Measurements from ENCODE around the gene IFI16. TPM values are rescaled to one million over a fixed set of nuclear protein-coding genes. Genes with fewer than 3 reads are reported as not detected.
"Not testable (repeated sequence)": the region's sequence is repeated elsewhere in the genome, so short reads cannot be mapped to it uniquely, and the experiment has no call there.

Gene IFI16
- total and polyA plus RNA-seq, 7 donors: 9.6 to 29.4 (median 14.0) TPM

GRCh38 chr1:159092036-159092760, 82.5 kb downstream of the IFI16 start:
- H3K27ac ChIP-seq: no peak overlapping the region
- 59 to 83% (median 73%) methylated on average over 3 of the region's 3 CpGs for WGBS, 3 donors

GRCh38 chr1:159098596-159098995, 88.9 kb downstream of the IFI16 start:
- Histone ChIP-seq H3K27me3 (ENCODE audit: insufficient read depth in 3 of 3, low read length in 2 of 3) (no peaks in the 10 kb centered on the region), H3K4me1 (no peaks in the 10 kb centered on the region), H3K27ac (no peak overlapping the region), H3K4me3 (no peak overlapping the region), H3K36me3 (ENCODE audit: insufficient read depth in 1 of 2, low read depth in 1 of 2) (no peaks in the 10 kb centered on the region), H3K9me3 (no peaks in the 10 kb centered on the region)
- no peak for TF ChIP-seq CTCF (IDR thresholded peaks at IDR 0.05)
- no peak for ATAC-seq
- no peak for DNase-seq
- intact Hi-C loops (cut with DNase I): no loop called here
- WGBS, 3 donors: 74 to 79% (median 78%) methylated on average over 3 of the region's 3 CpGs

More at GRCh38 chr1:159092036-159092760, 82.5 kb downstream of the IFI16 start:
- Histone ChIP-seq H3K4me3 (no peak overlapping the region), H3K36me3 (ENCODE audit: insufficient read depth in 1 of 2, low read depth in 1 of 2) (no peaks in the 10 kb centered on the region), H3K9me3 (no peaks in the 10 kb centered on the region), H3K27me3 (ENCODE audit: insufficient read depth in 3 of 3, low read length in 2 of 3) (no peaks in the 10 kb centered on the region), H3K4me1 (no peaks in the 10 kb centered on the region)
- no peak for TF ChIP-seq CTCF (IDR thresholded peaks at IDR 0.05)
- no peak for ATAC-seq
- intact Hi-C loops (cut with DNase I): no loop called here
- DNase-seq: no peak

GRCh38 chr1:159100589-159100988, 90.9 kb downstream of the IFI16 start:
- intact Hi-C loops (cut with DNase I): no loop called here
- DNase-seq (no peak), ATAC-seq (no peak)
- 74 to 78% (median 75%) methylated on average over 1 of the region's 1 CpG for WGBS, 3 donors
- TF ChIP-seq CTCF (IDR thresholded peaks at IDR 0.05): no peak
- no peak overlapping the region for H3K27ac ChIP-seq
- H3K27me3 ChIP-seq (ENCODE audit: insufficient read depth in 3 of 3, low read length in 2 of 3): no peaks in the 10 kb centered on the region
- H3K36me3 ChIP-seq (ENCODE audit: insufficient read depth in 1 of 2, low read depth in 1 of 2): no peaks in the 10 kb centered on the region
- H3K4me3 ChIP-seq: no peak overlapping the region
- no peaks in the 10 kb centered on the region for H3K4me1 ChIP-seq
- H3K9me3 ChIP-seq: no peaks in the 10 kb centered on the region

- H3K4me1 ChIP-seq; H3K27me3 ChIP-seq (ENCODE audit: insufficient read depth in 3 of 3, low read length in 2 of 3); intact Hi-C loops (cut with DNase I); H3K27ac ChIP-seq; ATAC-seq; DNase-seq; H3K4me3 ChIP-seq; H3K36me3 ChIP-seq (ENCODE audit: insufficient read depth in 1 of 2, low read depth in 1 of 2); H3K9me3 ChIP-seq: not testable (repeated sequence)
- 71 to 79% (median 71%) methylated on average over 3 of the region's 3 CpGs for WGBS, 3 donors
Observed at GRCh38 chr1:159103021-159103420, 93.3 kb downstream of the IFI16 start.

Other genes with a start within 250 kb of the IFI16 start
- not detected for gene OR6N1, start 237.7 kb upstream of the IFI16 start, total RNA-seq
- gene OR6N1, start 237.7 kb upstream of the IFI16 start, polyA plus RNA-seq: not detected
- gene OR6N2, start 228.7 kb upstream of the IFI16 start, total RNA-seq: not detected
- gene OR6N2, start 228.7 kb upstream of the IFI16 start, polyA plus RNA-seq: not detected
- 1 to 10 TPM; 1.2 to 3.3 (median 1.6) TPM for gene MNDA, start 178.6 kb upstream of the IFI16 start, total RNA-seq
- under 1 TPM; 0.38 to 0.49 (median 0.47) TPM for gene MNDA, start 178.6 kb upstream of the IFI16 start, polyA plus RNA-seq
- gene PYHIN1, start 78.4 kb upstream of the IFI16 start, total RNA-seq: under 1 TPM in 3 of 4 donors, not detected in 1; 0.21 to 0.32 (median 0.22) TPM
- under 1 TPM in 2 of 3 donors, not detected in 1; 0.04 to 0.15 TPM for gene PYHIN1, start 78.4 kb upstream of the IFI16 start, polyA plus RNA-seq
- under 1 TPM in 3 of 4 donors, not detected in 1; 0.38 to 0.52 (median 0.40) TPM for gene AIM2, start 66.9 kb downstream of the IFI16 start, total RNA-seq
- under 1 TPM in 2 of 3 donors, not detected in 1; 0.06 to 0.07 TPM for gene AIM2, start 66.9 kb downstream of the IFI16 start, polyA plus RNA-seq
- 1 to 10 TPM in 2 of 4 donors, under 1 TPM in 2; 0.89 to 2.2 (median 1.1) TPM for gene CADM3, start 161.7 kb downstream of the IFI16 start, total RNA-seq
- under 1 TPM; 0.32 to 0.83 (median 0.79) TPM for gene CADM3, start 161.7 kb downstream of the IFI16 start, polyA plus RNA-seq
- gene ACKR1, start 195.0 kb downstream of the IFI16 start, total RNA-seq: 10 to 100 TPM; 11.1 to 24.0 (median 15.1) TPM
- 10 to 100 TPM; 11.8 to 21.2 (median 16.3) TPM for gene ACKR1, start 195.0 kb downstream of the IFI16 start, polyA plus RNA-seq